ENCODE data around the gene LTBP2. TPM values are rescaled to one million over a fixed set of nuclear protein-coding genes. Genes with fewer than 3 reads are reported as not detected.

LTBP2 gene
- polyA plus RNA-seq, 2 of the 4 experiments (the other 2 are of a cell fraction), result 4.9 to 14.4 TPM

- peak overlapping the region; percentile 9; the same call in 1 of the 3 replicates for H3K4me2 ChIP-seq
- no peak overlapping the region for H3K4me3 ChIP-seq
- H3K9me3 ChIP-seq, result no peaks in the 10 kb centered on the region
- peak overlapping the region; percentile 47 to 76; a peak in 4 of 6 replicates for H3K27ac ChIP-seq
- DNase-seq (ENCODE audit: low read depth in 1 of 2, low spot score in 1 of 2), result no peak
- ChIA-PET POLR2A (interaction anchor here (0.6 kb wide), 1 partner anchor 39 kb away, joined by 3 read pairs; no protein-coding TSS in a partner anchor), CTCF (interaction anchor here (0.6 to 1.4 kb wide), 4 partner anchors 12 to 106 kb away, joined by 3 read pairs; partner anchors contain the start of gene LTBP2)
- WGBS (ENCODE audit: missing lambda C conversion rate), result 80% methylated on average over 1 of the region's 1 CpG
- peaks cover 56% of the 10 kb centered on the region for H3K4me1 ChIP-seq
- no peak for TF ChIP-seq NPAS2 (CRISPR knock-in tag; IDR thresholded peaks at IDR 0.05; ENCODE audit: borderline replicate concordance)
- no peak for TF ChIP-seq RNF2 (IDR thresholded peaks at IDR 0.05; ENCODE audit: borderline replicate concordance, low read depth)
- TF ChIP-seq HOXA7 (CRISPR knock-in tag; IDR thresholded peaks at IDR 0.05), result no peak
- TF ChIP-seq, protein P1, sequence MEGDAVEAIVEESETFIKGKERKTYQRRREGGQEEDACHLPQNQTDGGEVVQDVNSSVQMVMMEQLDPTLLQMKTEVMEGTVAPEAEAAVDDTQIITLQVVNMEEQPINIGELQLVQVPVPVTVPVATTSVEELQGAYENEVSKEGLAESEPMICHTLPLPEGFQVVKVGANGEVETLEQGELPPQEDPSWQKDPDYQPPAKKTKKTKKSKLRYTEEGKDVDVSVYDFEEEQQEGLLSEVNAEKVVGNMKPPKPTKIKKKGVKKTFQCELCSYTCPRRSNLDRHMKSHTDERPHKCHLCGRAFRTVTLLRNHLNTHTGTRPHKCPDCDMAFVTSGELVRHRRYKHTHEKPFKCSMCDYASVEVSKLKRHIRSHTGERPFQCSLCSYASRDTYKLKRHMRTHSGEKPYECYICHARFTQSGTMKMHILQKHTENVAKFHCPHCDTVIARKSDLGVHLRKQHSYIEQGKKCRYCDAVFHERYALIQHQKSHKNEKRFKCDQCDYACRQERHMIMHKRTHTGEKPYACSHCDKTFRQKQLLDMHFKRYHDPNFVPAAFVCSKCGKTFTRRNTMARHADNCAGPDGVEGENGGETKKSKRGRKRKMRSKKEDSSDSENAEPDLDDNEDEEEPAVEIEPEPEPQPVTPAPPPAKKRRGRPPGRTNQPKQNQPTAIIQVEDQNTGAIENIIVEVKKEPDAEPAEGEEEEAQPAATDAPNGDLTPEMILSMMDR (IDR thresholded peaks at IDR 0.05), result no peak
- no peak for TF ChIP-seq FOSL2 (IDR thresholded peaks at IDR 0.05)
- TF ChIP-seq FOSL2 (CRISPR knock-in tag; IDR thresholded peaks at IDR 0.05), result no peak
- TF ChIP-seq NFE2L2 (conservative IDR thresholded peaks at IDR 0.05; ENCODE audit: low read length), result peak; percentile 80
- peak; percentile 90 for TF ChIP-seq MAFK (IDR thresholded peaks at IDR 0.05; ENCODE audit: partially characterized antibody)
- no peak for TF ChIP-seq BCL3 (IDR thresholded peaks at IDR 0.05)
- TF ChIP-seq MAX (IDR thresholded peaks at IDR 0.05), result no peak
- TF ChIP-seq ELK1 (IDR thresholded peaks at IDR 0.05; ENCODE audit: low read depth, low read length), result no peak
- no peak for ATAC-seq
- no peak for FAIRE-seq
Observed at GRCh38 chr14:74658535-74659131, 46.6 kb upstream of the LTBP2 start.

GRCh38 chr14:74656964-74657363 is 44.9 kb upstream of the LTBP2 start:
- CTCF ChIA-PET, result interaction anchor here (0.8 to 28.1 kb wide), 6 partner anchors 12 to 184 kb away, joined by 3 to 228 read pairs (median 3); partner anchors contain the start of gene LTBP2

More at GRCh38 chr14:74656964-74657363, 44.9 kb upstream of the LTBP2 start:
- H3K27ac ChIP-seq, result peak overlapping the region; percentile 56 to 76; a peak in 5 of 6 replicates
- peaks cover 66% of the 10 kb centered on the region for H3K4me1 ChIP-seq
- H3K4me2 ChIP-seq, result peak overlapping the region; percentile 58; the same call in 1 of the 3 replicates
- no peak overlapping the region for H3K4me3 ChIP-seq
- no peak for ATAC-seq
- TF ChIP-seq CBX8 (IDR thresholded peaks at IDR 0.05) (no peak), TP53 (CRISPR knock-in tag; IDR thresholded peaks at IDR 0.05) (no peak), FOXS1 (CRISPR knock-in tag; IDR thresholded peaks at IDR 0.05) (no peak), JUNB (IDR thresholded peaks at IDR 0.05) (no peak), EHF (CRISPR knock-in tag; IDR thresholded peaks at IDR 0.05) (no peak), HOXA7 (CRISPR knock-in tag; IDR thresholded peaks at IDR 0.05) (no peak), USF2 (IDR thresholded peaks at IDR 0.05) (no peak), GATA3 (IDR thresholded peaks at IDR 0.05; ENCODE audit: borderline replicate concordance) (no peak)
- POLR2A ChIA-PET, result interaction anchor here (0.6 kb wide), 1 partner anchor 84 kb away, joined by 6 read pairs; no protein-coding TSS in a partner anchor
- 89% methylated on average over 3 of the region's 3 CpGs for WGBS (ENCODE audit: missing lambda C conversion rate)
- H3K9me3 ChIP-seq, result no peaks in the 10 kb centered on the region
- no peak for DNase-seq (ENCODE audit: low read depth in 1 of 2, low spot score in 1 of 2)
- FAIRE-seq, result no peak
